Panc1 (cell line): ENCODE data around the gene UBA52. TPM values are rescaled to one million over a fixed set of nuclear protein-coding genes. Genes with fewer than 3 reads are reported as not detected.
A peak's percentile ranks its signal among the peaks of the same experiment; 100 is the strongest.

Source experiments
- ATAC-seq: fragments of 200-7000 bp; cut with Tn5 transposase; 2 replicates; pipeline ENCODE4 v1.9.1; 2020; ENCODE audit warnings: mild to moderate bottlenecking, moderate library complexity
- BruUV-seq: library from RNA; stranded (reverse); fragments of 400-500 nt; replicated peaks from 2 replicates; lab custom pipeline; 2021; lab: Mats Ljungman, UMichigan
- CTCF ChIA-PET: fragments of 300-600 bp; sonication (Branson Sonifier 250); formaldehyde crosslinking; loops from one replicate; lab custom pipeline; 2022; ENCODE audit warnings: antibody characterized with exemption; lab: Charles Lee
- POLR2A ChIA-PET: fragments of 300-600 bp; sonication (Branson Sonifier 250); formaldehyde crosslinking; loops from one replicate; lab custom pipeline; 2022; ENCODE audit warnings: antibody characterized with exemption; lab: Charles Lee
- DNase-seq: peaks from one replicate; pipeline ENCODE4 v3.0.0-alpha.2; 2010; ENCODE audit warnings: low read depth, low spot score
- H3K27ac ChIP-seq: 2 replicates; pipeline ENCODE4 v1.5.1; 2011; ENCODE audit warnings: mild to moderate bottlenecking, low read length, inconsistent platforms
- H3K27me3 ChIP-seq: fragments of 200-500 bp; sonication (Bioruptor generic); 2 replicates; pipeline ENCODE4 v1.6.0; 2014; ENCODE audit warnings: low read length, inconsistent platforms; ENCODE audit not compliant: control insufficient read depth, insufficient read depth
- H3K36me3 ChIP-seq: fragments of 200-500 bp; sonication (Bioruptor generic); 2 replicates; pipeline ENCODE4 v1.5.1; 2014; ENCODE audit warnings: inconsistent platforms, mild to moderate bottlenecking, low read length, moderate library complexity; ENCODE audit not compliant: control insufficient read depth, insufficient read depth
- H3K4me1 ChIP-seq: 2 replicates; pipeline ENCODE4 v1.5.1; 2011; ENCODE audit warnings: inconsistent platforms, mild to moderate bottlenecking, low read length, moderate library complexity; ENCODE audit not compliant: control insufficient read depth, insufficient read depth
- H3K4me3 ChIP-seq, 2 experiments: 2 replicates each; pipeline ENCODE4 v1.5.1; 2011 to 2012; ENCODE audit warnings: low read depth in 2 of 2, low read length in 2 of 2, mild to moderate bottlenecking in 2 of 2, inconsistent platforms in 1 of 2, moderate library complexity in 1 of 2
- H3K9me3 ChIP-seq: fragments of 200-500 bp; sonication (Bioruptor generic); 2 replicates; pipeline ENCODE4 v1.5.1; 2014; ENCODE audit warnings: low read depth, mild to moderate bottlenecking, inconsistent platforms, low read length, moderate library complexity; ENCODE audit not compliant: control insufficient read depth, insufficient read depth
- POLR2AphosphoS5 ChIP-seq: IDR thresholded peaks from 2 replicates; pipeline ENCODE4 v1.6.1; 2012; ENCODE audit warnings: mild to moderate bottlenecking, low read depth, low read length, moderate library complexity
- SIN3A ChIP-seq: IDR thresholded peaks from 2 replicates; pipeline ENCODE4 v1.6.1; 2012; ENCODE audit warnings: low read depth, mild to moderate bottlenecking, low read length, moderate library complexity, borderline replicate concordance; ENCODE audit not compliant: insufficient read depth
- TCF7L2 ChIP-seq: IDR thresholded peaks from 2 replicates; pipeline ENCODE4 v1.6.1; 2011; ENCODE audit warnings: mild to moderate bottlenecking, low read depth, low read length, inconsistent platforms
- in situ Hi-C: cut with HindIII; loops from 2 replicates; pipeline ENCODE4 v1.10.0; 2016; ENCODE audit warnings: low sequenced_read_pairs, low pct_unique_long_range_greater_than_20kb
- intact Hi-C: fragments of 100-400 bp; cut with micrococcal nuclease; formaldehyde crosslinking; loops from one replicate; pipeline ENCODE4 v1.10.0; 2022; ENCODE audit not compliant: unreplicated experiment
- total RNA-seq: library from RNA; stranded (reverse); gene quantifications from one replicate; pipeline ENCODE4 v1.2.1, GENCODE V29; 2021; ENCODE audit not compliant: unreplicated experiment
- TF ChIP-seq, protein P1 (sequence below): fragments of 450-650 bp; IDR thresholded peaks from 2 replicates; pipeline ENCODE4 v1.5.1; 2017; ENCODE audit warnings: mild to moderate bottlenecking
- TF ChIP-seq, protein P2 (sequence below), 2 experiments: IDR thresholded peaks; 2 replicates each; pipeline ENCODE4 v1.6.1; 2011 to 2012; ENCODE audit warnings: low read depth in 2 of 2, control low read depth in 1 of 2, low read length in 1 of 2, mild to moderate bottlenecking in 1 of 2, moderate library complexity in 1 of 2; ENCODE audit not compliant: insufficient read depth in 1 of 2

UBA52 gene
- total RNA-seq, 1 experiment from 2014 or later: 907 TPM

DNA sequence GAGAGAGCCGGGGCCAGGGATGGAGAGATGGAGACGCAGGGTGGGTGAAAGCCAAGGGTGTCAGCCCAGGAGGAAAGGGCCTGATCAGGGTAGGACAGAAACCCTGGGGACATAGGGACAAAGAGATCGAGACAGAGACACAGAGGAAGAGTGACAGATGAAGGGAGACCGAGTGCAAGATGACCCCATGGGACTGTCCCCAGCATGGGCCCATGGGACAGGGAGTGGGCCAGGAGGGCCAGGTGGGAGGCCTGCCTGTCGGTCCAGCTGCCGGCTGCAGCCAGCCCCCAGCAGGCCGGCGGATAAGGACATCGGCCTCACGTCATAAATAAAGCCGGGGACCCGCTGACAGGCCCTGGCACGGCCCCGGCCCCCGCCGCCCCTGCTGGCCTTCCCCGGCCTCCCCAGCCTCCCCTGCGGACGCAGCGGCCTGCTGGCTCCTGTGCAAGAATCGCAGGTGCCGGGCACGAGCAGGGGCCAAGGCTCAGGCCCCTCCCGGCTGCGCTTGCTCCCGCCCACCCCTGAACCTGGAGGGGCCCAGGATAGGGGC is 23.2 kb downstream of the UBA52 start:
- intact Hi-C loops: loop anchor here (5.0 to 10.0 kb wide), 2 partner anchors 80 to 252 kb away; no protein-coding TSS in a partner anchor
- POLR2A ChIA-PET: no interaction called here
- Histone ChIP-seq H3K36me3 (no peaks in the 10 kb centered on the region; the same call in 1 of the 2 replicates), H3K27me3 (no peaks in the 10 kb centered on the region), H3K9me3 (no peaks in the 10 kb centered on the region), H3K4me3 (peak overlapping the region in 1 of 2 experiments; percentile 41; a peak in 2 of 4 replicates), H3K27ac (no peak overlapping the region), H3K4me1 (no peaks in the 10 kb centered on the region)
- ATAC-seq (no peak), DNase-seq (no peak)
- CTCF ChIA-PET: interaction anchor here (1.1 kb wide), 1 partner anchor 82 kb away, joined by 4 read pairs; no protein-coding TSS in a partner anchor
- no TSS peak for BruUV-seq
- TF ChIP-seq POLR2AphosphoS5: 0 out of 2 replicates have a peak, but pooled peaks have one; percentile 2
- TF ChIP-seq SIN3A: no peak
- TF ChIP-seq, protein P1, sequence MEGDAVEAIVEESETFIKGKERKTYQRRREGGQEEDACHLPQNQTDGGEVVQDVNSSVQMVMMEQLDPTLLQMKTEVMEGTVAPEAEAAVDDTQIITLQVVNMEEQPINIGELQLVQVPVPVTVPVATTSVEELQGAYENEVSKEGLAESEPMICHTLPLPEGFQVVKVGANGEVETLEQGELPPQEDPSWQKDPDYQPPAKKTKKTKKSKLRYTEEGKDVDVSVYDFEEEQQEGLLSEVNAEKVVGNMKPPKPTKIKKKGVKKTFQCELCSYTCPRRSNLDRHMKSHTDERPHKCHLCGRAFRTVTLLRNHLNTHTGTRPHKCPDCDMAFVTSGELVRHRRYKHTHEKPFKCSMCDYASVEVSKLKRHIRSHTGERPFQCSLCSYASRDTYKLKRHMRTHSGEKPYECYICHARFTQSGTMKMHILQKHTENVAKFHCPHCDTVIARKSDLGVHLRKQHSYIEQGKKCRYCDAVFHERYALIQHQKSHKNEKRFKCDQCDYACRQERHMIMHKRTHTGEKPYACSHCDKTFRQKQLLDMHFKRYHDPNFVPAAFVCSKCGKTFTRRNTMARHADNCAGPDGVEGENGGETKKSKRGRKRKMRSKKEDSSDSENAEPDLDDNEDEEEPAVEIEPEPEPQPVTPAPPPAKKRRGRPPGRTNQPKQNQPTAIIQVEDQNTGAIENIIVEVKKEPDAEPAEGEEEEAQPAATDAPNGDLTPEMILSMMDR: no peak
- in situ Hi-C loops: no loop called here

DNA sequence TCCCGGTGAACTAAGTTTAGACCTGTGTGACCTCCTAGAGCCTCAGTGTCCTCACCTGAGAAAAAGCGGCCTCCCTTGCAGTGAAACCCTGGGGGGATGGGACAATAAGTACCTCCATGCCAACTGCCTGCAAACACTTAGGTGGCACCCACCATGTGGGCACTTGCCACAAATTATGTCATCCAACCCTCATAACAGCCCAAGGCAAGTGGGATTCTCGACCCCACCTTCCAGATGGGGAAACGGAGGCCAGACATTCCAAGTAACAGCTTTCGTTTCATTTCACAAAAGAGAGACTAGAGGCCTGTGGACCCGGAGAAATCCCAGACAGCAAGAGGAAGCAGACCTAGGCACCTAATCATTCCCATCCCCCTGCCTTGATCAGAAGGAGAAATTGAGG is 23.8 kb downstream of the UBA52 start:
- CTCF ChIA-PET: no interaction called here
- no TSS peak for BruUV-seq
- Histone ChIP-seq H3K27ac (no peak overlapping the region), H3K4me1 (no peaks in the 10 kb centered on the region), H3K36me3 (no peaks in the 10 kb centered on the region), H3K9me3 (no peaks in the 10 kb centered on the region), H3K27me3 (no peaks in the 10 kb centered on the region), H3K4me3 (no peak overlapping the region)
- in situ Hi-C loops (no loop called here), intact Hi-C loops (loop anchor here (10.0 kb wide), 1 partner anchor 79 kb away; no protein-coding TSS in a partner anchor)
- POLR2A ChIA-PET: no interaction called here
- no peak for ATAC-seq
- DNase-seq: no peak
- no peak for TF ChIP-seq POLR2AphosphoS5
- TF ChIP-seq TCF7L2: no peak
- TF ChIP-seq SIN3A: no peak
- TF ChIP-seq, protein P2, sequence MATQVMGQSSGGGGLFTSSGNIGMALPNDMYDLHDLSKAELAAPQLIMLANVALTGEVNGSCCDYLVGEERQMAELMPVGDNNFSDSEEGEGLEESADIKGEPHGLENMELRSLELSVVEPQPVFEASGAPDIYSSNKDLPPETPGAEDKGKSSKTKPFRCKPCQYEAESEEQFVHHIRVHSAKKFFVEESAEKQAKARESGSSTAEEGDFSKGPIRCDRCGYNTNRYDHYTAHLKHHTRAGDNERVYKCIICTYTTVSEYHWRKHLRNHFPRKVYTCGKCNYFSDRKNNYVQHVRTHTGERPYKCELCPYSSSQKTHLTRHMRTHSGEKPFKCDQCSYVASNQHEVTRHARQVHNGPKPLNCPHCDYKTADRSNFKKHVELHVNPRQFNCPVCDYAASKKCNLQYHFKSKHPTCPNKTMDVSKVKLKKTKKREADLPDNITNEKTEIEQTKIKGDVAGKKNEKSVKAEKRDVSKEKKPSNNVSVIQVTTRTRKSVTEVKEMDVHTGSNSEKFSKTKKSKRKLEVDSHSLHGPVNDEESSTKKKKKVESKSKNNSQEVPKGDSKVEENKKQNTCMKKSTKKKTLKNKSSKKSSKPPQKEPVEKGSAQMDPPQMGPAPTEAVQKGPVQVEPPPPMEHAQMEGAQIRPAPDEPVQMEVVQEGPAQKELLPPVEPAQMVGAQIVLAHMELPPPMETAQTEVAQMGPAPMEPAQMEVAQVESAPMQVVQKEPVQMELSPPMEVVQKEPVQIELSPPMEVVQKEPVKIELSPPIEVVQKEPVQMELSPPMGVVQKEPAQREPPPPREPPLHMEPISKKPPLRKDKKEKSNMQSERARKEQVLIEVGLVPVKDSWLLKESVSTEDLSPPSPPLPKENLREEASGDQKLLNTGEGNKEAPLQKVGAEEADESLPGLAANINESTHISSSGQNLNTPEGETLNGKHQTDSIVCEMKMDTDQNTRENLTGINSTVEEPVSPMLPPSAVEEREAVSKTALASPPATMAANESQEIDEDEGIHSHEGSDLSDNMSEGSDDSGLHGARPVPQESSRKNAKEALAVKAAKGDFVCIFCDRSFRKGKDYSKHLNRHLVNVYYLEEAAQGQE (IDR thresholded peaks at IDR 0.05; ENCODE audit: insufficient read depth in 1 of 2, low read depth in 2 of 2, low read length in 1 of 2): no peak
- TF ChIP-seq, protein P1: no peak
